GM23338 (cell line): ENCODE results near the gene ISG20. TPM values are rescaled to one million over a fixed set of nuclear protein-coding genes. Genes with fewer than 3 reads are reported as not detected.

ENCODE experiments used
- CREB1 ChIP-seq: fragments of 250-450 bp; sonication (Bioruptor Pico); IDR thresholded peaks from 2 replicates; pipeline ENCODE4 v1.5.0; 2020; ENCODE audit warnings: low read depth, mild to moderate bottlenecking, moderate library complexity
- EZH2 ChIP-seq: fragments of 200-600 bp; sonication (generic); IDR thresholded peaks from one replicate; pipeline ENCODE4 v1.8.0; 2017; ENCODE audit warnings: antibody characterized with exemption, mild to moderate bottlenecking, low read depth; ENCODE audit not compliant: unreplicated experiment
- EZH2phosphoT487 ChIP-seq: fragments of 200-600 bp; sonication (generic); IDR thresholded peaks from one replicate; pipeline ENCODE4 v1.8.1; 2018; ENCODE audit warnings: antibody characterized with exemption; ENCODE audit not compliant: unreplicated experiment
- STAT1 ChIP-seq: IDR thresholded peaks from one replicate; pipeline ENCODE4 v1.6.1; 2016; ENCODE audit warnings: antibody characterized with exemption; ENCODE audit not compliant: unreplicated experiment
- ZNF114 ChIP-seq: fragments of 250-450 bp; sonication (Bioruptor Pico); IDR thresholded peaks from 2 replicates; pipeline ENCODE4 v1.5.0; 2020; ENCODE audit warnings: mild to moderate bottlenecking, moderate library complexity
- ZNF462 ChIP-seq: fragments of 250-450 bp; sonication (Bioruptor Pico); IDR thresholded peaks from 2 replicates; pipeline ENCODE4 v1.5.0; 2020; ENCODE audit warnings: mild to moderate bottlenecking, moderate library complexity
- polyA plus RNA-seq: library from polyadenylated mRNA; unstranded; fragments of >200 nt; fragmentation: Nextera tagmentation; extraction: Ambion mirVana; gene quantifications from 2 replicates; pipeline ENCODE4 v1.2.1, GENCODE V29; 2016
- total RNA-seq: library from RNA; depleted of rRNA; stranded (reverse); fragments of >200 nt; shearing (Covaris generic); gene quantifications from 2 replicates; pipeline ENCODE4 v1.2.3, GENCODE V29; 2014
- TF ChIP-seq, protein P1 (sequence below): IDR thresholded peaks from one replicate; pipeline ENCODE4 v1.6.1; 2018; ENCODE audit warnings: antibody characterized with exemption; ENCODE audit not compliant: unreplicated experiment

The ISG20 gene
- total and polyA plus RNA-seq, 2 experiments from 2014 or later: 3.2 to 3.7 TPM

DNA sequence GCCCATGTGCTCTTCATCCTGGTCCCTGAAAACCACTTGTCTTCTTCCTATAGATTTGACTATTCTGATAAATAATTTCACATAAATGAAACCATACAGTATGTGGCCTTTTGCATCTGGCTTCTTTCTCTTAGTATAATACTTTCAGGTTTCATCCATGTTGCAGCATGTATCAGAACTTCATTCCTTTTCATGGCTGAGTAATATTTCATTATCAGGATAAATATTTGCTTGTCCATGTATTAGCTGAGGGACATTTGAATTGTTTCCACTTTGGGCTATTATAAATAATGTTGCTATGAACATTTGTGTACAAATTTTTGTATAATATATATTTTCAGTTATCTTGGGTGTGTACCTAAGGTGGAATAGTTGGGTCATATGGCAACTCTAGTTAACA, 47.4 kb upstream of the ISG20 start (continued):
- TF ChIP-seq ZNF462 (CRISPR knock-in tag) (no peak), STAT1 (no peak), EZH2phosphoT487 (no peak), ZNF114 (CRISPR knock-in tag) (no peak), CREB1 (CRISPR knock-in tag) (no peak), EZH2 (no peak)
- TF ChIP-seq, protein P1, sequence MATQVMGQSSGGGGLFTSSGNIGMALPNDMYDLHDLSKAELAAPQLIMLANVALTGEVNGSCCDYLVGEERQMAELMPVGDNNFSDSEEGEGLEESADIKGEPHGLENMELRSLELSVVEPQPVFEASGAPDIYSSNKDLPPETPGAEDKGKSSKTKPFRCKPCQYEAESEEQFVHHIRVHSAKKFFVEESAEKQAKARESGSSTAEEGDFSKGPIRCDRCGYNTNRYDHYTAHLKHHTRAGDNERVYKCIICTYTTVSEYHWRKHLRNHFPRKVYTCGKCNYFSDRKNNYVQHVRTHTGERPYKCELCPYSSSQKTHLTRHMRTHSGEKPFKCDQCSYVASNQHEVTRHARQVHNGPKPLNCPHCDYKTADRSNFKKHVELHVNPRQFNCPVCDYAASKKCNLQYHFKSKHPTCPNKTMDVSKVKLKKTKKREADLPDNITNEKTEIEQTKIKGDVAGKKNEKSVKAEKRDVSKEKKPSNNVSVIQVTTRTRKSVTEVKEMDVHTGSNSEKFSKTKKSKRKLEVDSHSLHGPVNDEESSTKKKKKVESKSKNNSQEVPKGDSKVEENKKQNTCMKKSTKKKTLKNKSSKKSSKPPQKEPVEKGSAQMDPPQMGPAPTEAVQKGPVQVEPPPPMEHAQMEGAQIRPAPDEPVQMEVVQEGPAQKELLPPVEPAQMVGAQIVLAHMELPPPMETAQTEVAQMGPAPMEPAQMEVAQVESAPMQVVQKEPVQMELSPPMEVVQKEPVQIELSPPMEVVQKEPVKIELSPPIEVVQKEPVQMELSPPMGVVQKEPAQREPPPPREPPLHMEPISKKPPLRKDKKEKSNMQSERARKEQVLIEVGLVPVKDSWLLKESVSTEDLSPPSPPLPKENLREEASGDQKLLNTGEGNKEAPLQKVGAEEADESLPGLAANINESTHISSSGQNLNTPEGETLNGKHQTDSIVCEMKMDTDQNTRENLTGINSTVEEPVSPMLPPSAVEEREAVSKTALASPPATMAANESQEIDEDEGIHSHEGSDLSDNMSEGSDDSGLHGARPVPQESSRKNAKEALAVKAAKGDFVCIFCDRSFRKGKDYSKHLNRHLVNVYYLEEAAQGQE: no peak
